ENCODE measurements around the gene TP73. TPM values are rescaled to one million over a fixed set of nuclear protein-coding genes. Genes with fewer than 3 reads are reported as not detected.
A peak's percentile ranks its signal among the peaks of the same experiment; 100 is the strongest.

TP73 gene
- total and polyA plus RNA-seq, 8 donors, result 0.11 to 0.51 (median 0.28) TPM

- peaks cover 4 to 5% (median 4%) of the 10 kb centered on the region in 3 donors for H3K4me1 ChIP-seq
- no peak overlapping the region for H3K27ac ChIP-seq
- no peak for FAIRE-seq
- no peaks in the 10 kb centered on the region for H3K36me3 ChIP-seq
- H3K27me3 ChIP-seq, result no peaks in the 10 kb centered on the region
- no peak for DNase-seq
- no peak for TF ChIP-seq CTCF (IDR thresholded peaks at IDR 0.05)
- no peaks in the 10 kb centered on the region for H3K9me3 ChIP-seq
- intact Hi-C loops (cut with DNase I), result no loop called here
- 81 to 89% methylated on average over 14 of the region's 14 CpGs for WGBS, 2 donors
- H3K4me3 ChIP-seq, result no peak overlapping the region
- ATAC-seq, result no peak
Observed at GRCh38 chr1:3664700-3665375, 12.5 kb downstream of the TP73 start.

GRCh38 chr1:3668148-3668547 is 15.8 kb downstream of the TP73 start:
- intact Hi-C loops (cut with DNase I), result no loop called here
- FAIRE-seq, result no peak
- Histone ChIP-seq H3K4me1 (peaks cover 4 to 5% (median 4%) of the 10 kb centered on the region in 3 donors), H3K27me3 (no peaks in the 10 kb centered on the region), H3K4me3 (no peak overlapping the region), H3K9me3 (no peaks in the 10 kb centered on the region), H3K27ac (no peak overlapping the region), H3K36me3 (no peaks in the 10 kb centered on the region)
- WGBS, 2 donors, result 72 to 77% methylated on average over 8 of the region's 8 CpGs
- ATAC-seq, result no peak
- TF ChIP-seq CTCF (IDR thresholded peaks at IDR 0.05), result no peak
- peak in 3 of 6 donors; percentile 30 to 33 (median 31) for DNase-seq

- DNase-seq (peak; percentile 94 to 99 (median 96)), ATAC-seq (peak; percentile 95 to 98 (median 97)), FAIRE-seq (no peak)
- H3K4me1 ChIP-seq, result peaks cover 4 to 5% (median 4%) of the 10 kb centered on the region in 3 donors
- H3K27me3 ChIP-seq, result no peaks in the 10 kb centered on the region
- H3K36me3 ChIP-seq, result no peaks in the 10 kb centered on the region
- no peak overlapping the region for H3K4me3 ChIP-seq
- H3K27ac ChIP-seq, result no peak overlapping the region
- intact Hi-C loops (cut with DNase I), result no loop called here
- TF ChIP-seq CTCF (IDR thresholded peaks at IDR 0.05), result no peak
- no peaks in the 10 kb centered on the region for H3K9me3 ChIP-seq
- 9 to 11% methylated on average over 26 to 30 of the region's 30 CpGs for WGBS, 2 donors
Observed at GRCh38 chr1:3668585-3669300, 16.4 kb downstream of the TP73 start.

- WGBS, 2 donors, result 42 to 55% methylated on average over 14 of the region's 14 CpGs
- H3K4me3 ChIP-seq, result no peak overlapping the region
Observed at GRCh38 chr1:3669421-3669821, 17.1 kb downstream of the TP73 start.

More at GRCh38 chr1:3669421-3669821, 17.1 kb downstream of the TP73 start:
- Histone ChIP-seq H3K27ac (no peak overlapping the region), H3K27me3 (no peaks in the 10 kb centered on the region), H3K4me1 (peaks cover 4 to 9% (median 8%) of the 10 kb centered on the region in 3 donors), H3K36me3 (no peaks in the 10 kb centered on the region), H3K9me3 (no peaks in the 10 kb centered on the region)
- DNase-seq, result peak in 3 of 6 donors; percentile 45 to 77 (median 53)
- no peak for ATAC-seq
- no peak for TF ChIP-seq CTCF (IDR thresholded peaks at IDR 0.05)
- no peak for FAIRE-seq
- intact Hi-C loops (cut with DNase I), result no loop called here
